H9 (cell line): ENCODE results near the gene CSF2. TPM values are rescaled to one million over a fixed set of nuclear protein-coding genes. Genes with fewer than 3 reads are reported as not detected.

Experiments
- DNase-seq: peaks from one replicate; pipeline ENCODE4 v3.0.0-alpha.2; 2017
- H2AFZ ChIP-seq: one replicate; pipeline ENCODE4 v1.6.1; 2013; ENCODE audit warnings: mild to moderate bottlenecking, low read length, control low read depth, moderate library complexity
- H2AK5ac ChIP-seq: 2 replicates; pipeline ENCODE4 v1.6.1; 2013; ENCODE audit warnings: low read length, control low read depth, mixed read lengths; ENCODE audit not compliant: insufficient read length
- H2BK120ac ChIP-seq: one replicate; pipeline ENCODE4 v1.6.1; 2013; ENCODE audit warnings: low read depth, mild to moderate bottlenecking, low read length, control low read depth, inconsistent platforms; ENCODE audit not compliant: poor library complexity, severe bottlenecking
- H2BK12ac ChIP-seq: 2 replicates; pipeline ENCODE4 v1.6.1; 2013; ENCODE audit warnings: low read length, control low read depth, mixed read lengths, low read depth; ENCODE audit not compliant: insufficient read length
- H2BK15ac ChIP-seq: 2 replicates; pipeline ENCODE4 v1.6.1; 2013; ENCODE audit warnings: low read depth, low read length, control low read depth
- H2BK20ac ChIP-seq: one replicate; pipeline ENCODE4 v1.6.1; 2013; ENCODE audit warnings: low read depth, mild to moderate bottlenecking, low read length, control low read depth, inconsistent platforms; ENCODE audit not compliant: poor library complexity, severe bottlenecking
- H2BK5ac ChIP-seq: 2 replicates; pipeline ENCODE4 v1.6.1; 2013; ENCODE audit warnings: low read length, control low read depth, mixed read lengths; ENCODE audit not compliant: insufficient read length
- H3K14ac ChIP-seq: 2 replicates; pipeline ENCODE4 v1.6.1; 2013; ENCODE audit warnings: low read length, control low read depth; ENCODE audit not compliant: insufficient read depth
- H3K18ac ChIP-seq: 2 replicates; pipeline ENCODE4 v1.6.1; 2013; ENCODE audit warnings: low read depth, mild to moderate bottlenecking, mixed read lengths, low read length, control low read depth; ENCODE audit not compliant: insufficient read length
- H3K23ac ChIP-seq: 2 replicates; pipeline ENCODE4 v1.6.1; 2013; ENCODE audit warnings: low read length, control low read depth, mixed read lengths, low read depth; ENCODE audit not compliant: insufficient read length
- H3K23me2 ChIP-seq: 2 replicates; pipeline ENCODE4 v1.6.1; 2013; ENCODE audit warnings: low read depth, mild to moderate bottlenecking, mixed read lengths, low read length, control low read depth; ENCODE audit not compliant: insufficient read length, poor library complexity, severe bottlenecking
- H3K27ac ChIP-seq: 2 replicates; pipeline ENCODE4 v1.5.1; 2013; ENCODE audit warnings: low read length, control low read depth, mixed read lengths, low read depth; ENCODE audit not compliant: insufficient read length
- H3K27me3 ChIP-seq: 2 replicates; pipeline ENCODE4 v1.6.1; 2013; ENCODE audit warnings: low read length, control low read depth, inconsistent platforms; ENCODE audit not compliant: insufficient read depth
- H3K4ac ChIP-seq: 2 replicates; pipeline ENCODE4 v1.6.1; 2013; ENCODE audit warnings: low read depth, mild to moderate bottlenecking, control low read depth, inconsistent platforms, low read length, moderate library complexity
- H3K4me1 ChIP-seq: 2 replicates; pipeline ENCODE4 v1.6.1; 2013; ENCODE audit warnings: low read length, control low read depth, inconsistent platforms; ENCODE audit not compliant: insufficient read depth
- H3K4me2 ChIP-seq: 2 replicates; pipeline ENCODE4 v1.6.1; 2013; ENCODE audit warnings: low read length, control low read depth, mixed read lengths; ENCODE audit not compliant: insufficient read length, insufficient read depth
- H3K56ac ChIP-seq: 2 replicates; pipeline ENCODE4 v1.6.1; 2013; ENCODE audit warnings: low read depth, mild to moderate bottlenecking, mixed read lengths, low read length, control low read depth; ENCODE audit not compliant: insufficient read length
- H3K79me1 ChIP-seq: 2 replicates; pipeline ENCODE4 v1.6.1; 2013; ENCODE audit warnings: low read depth, mild to moderate bottlenecking, moderate library complexity, low read length, control low read depth, inconsistent platforms; ENCODE audit not compliant: insufficient read depth, poor library complexity, severe bottlenecking
- H3K79me2 ChIP-seq: 2 replicates; pipeline ENCODE4 v1.6.1; 2013; ENCODE audit warnings: low read length, control low read depth, inconsistent platforms; ENCODE audit not compliant: insufficient read depth
- H3K9ac ChIP-seq: 2 replicates; pipeline ENCODE4 v1.6.1; 2013; ENCODE audit warnings: low read length, control low read depth, mixed read lengths; ENCODE audit not compliant: insufficient read length; ENCODE audit errors: extremely low read depth
- H3K9me3 ChIP-seq: one replicate; pipeline ENCODE4 v1.6.1; 2013; ENCODE audit warnings: low read depth, low read length, inconsistent platforms; ENCODE audit not compliant: control insufficient read depth
- H3T11ph ChIP-seq: one replicate; pipeline ENCODE4 v1.6.1; 2013; ENCODE audit warnings: mild to moderate bottlenecking, low read length, control low read depth, inconsistent platforms
- H4K20me1 ChIP-seq: one replicate; pipeline ENCODE4 v1.6.1; 2013; ENCODE audit not compliant: control insufficient read depth, insufficient read length, insufficient read depth
- H4K5ac ChIP-seq: 2 replicates; pipeline ENCODE4 v1.6.1; 2013; ENCODE audit warnings: low read depth, mild to moderate bottlenecking, mixed read lengths, low read length, control low read depth; ENCODE audit not compliant: insufficient read length
- H4K8ac ChIP-seq: replicated peaks from 2 replicates; pipeline ENCODE4 v1.6.1; 2013; ENCODE audit warnings: low read length, control low read depth, mixed read lengths, low read depth; ENCODE audit not compliant: insufficient read length
- H4K91ac ChIP-seq: 2 replicates; pipeline ENCODE4 v1.6.1; 2013; ENCODE audit warnings: low read depth, mild to moderate bottlenecking, moderate library complexity, mixed read lengths, low read length, control low read depth; ENCODE audit not compliant: insufficient read length
- H3K27ac Mint-ChIP-seq, 3 experiments: 2 replicates in 2 of 3; 3 replicates in 1 of 3; pipeline ENCODE4 v1.8.0; 2020 to 2021; ENCODE audit warnings: mixed read lengths in 3 of 3, mild to moderate bottlenecking in 1 of 3, moderate library complexity in 1 of 3
- H3K27me3 Mint-ChIP-seq: 2 replicates; pipeline ENCODE4 v1.8.0; 2021; ENCODE audit warnings: low read depth, mild to moderate bottlenecking, moderate library complexity, mixed read lengths
- H3K36me3 Mint-ChIP-seq, 3 experiments: 2 replicates in 2 of 3; 3 replicates in 1 of 3; pipeline ENCODE4 v1.8.0; 2020 to 2021; ENCODE audit warnings: low read depth in 3 of 3, mixed read lengths in 3 of 3; ENCODE audit not compliant: insufficient read depth in 1 of 3
- H3K4me1 Mint-ChIP-seq, 2 experiments: 2 replicates each; pipeline ENCODE4 v1.8.0; 2020; ENCODE audit warnings: mixed read lengths in 2 of 2
- H3K4me3 Mint-ChIP-seq, 2 experiments: 2 replicates in 1 of 2; 3 replicates in 1 of 2; pipeline ENCODE4 v1.8.0; 2020 to 2021; ENCODE audit warnings: mild to moderate bottlenecking in 2 of 2, mixed read lengths in 2 of 2, moderate library complexity in 1 of 2
- H3K9me3 Mint-ChIP-seq, 2 experiments: 2 replicates in 1 of 2; 3 replicates in 1 of 2; pipeline ENCODE4 v1.8.0; 2020; ENCODE audit warnings: mild to moderate bottlenecking in 2 of 2, mixed read lengths in 2 of 2, moderate library complexity in 1 of 2
- CTCF ChIP-seq: fragments of 200-600 bp; sonication (generic); conservative IDR thresholded peaks from 3 replicates; pipeline ENCODE4 v1.8.0; 2021; ENCODE audit warnings: antibody characterized with exemption, mild to moderate bottlenecking
- WGBS: extraction: QIAGEN DNeasy Blood & Tissue Kit; methylation state at CpG from one replicate; pipeline ENCODE4 v1.1.7; 2013; ENCODE audit warnings: missing lambda C conversion rate, low lambda C conversion rate, mixed read lengths; ENCODE audit not compliant: insufficient read length; ENCODE audit errors: extremely low coverage; 5-methylcytosine and 5-hydroxymethylcytosine counted together
- total RNA-seq: library from RNA; stranded (reverse); gene quantifications from 2 replicates; pipeline ENCODE4 v1.2.1, GENCODE V29; 2021

CSF2 gene
- total RNA-seq, 1 experiment from 2014 or later: not detected

- no peaks in the 10 kb centered on the region for H3K79me2 ChIP-seq
- Mint-ChIP-seq H3K9me3 (no peaks in the 10 kb centered on the region; a peak in 1 of 5 replicates), H3K27me3 (no peaks in the 10 kb centered on the region; the same call in none of the 2 replicates), H3K27ac (peak overlapping the region in 2 of 3 experiments; percentile 37 to 90; a peak in 2 of 7 replicates), H3K36me3 (no peaks in the 10 kb centered on the region), H3K4me1 (peaks cover 4 to 5% of the 10 kb centered on the region in 2 experiments; a peak in 3 of 4 replicates), H3K4me3 (no peak overlapping the region)
- H3K4ac ChIP-seq: no peak overlapping the region
- no peak overlapping the region for H2BK12ac ChIP-seq
- no peak overlapping the region for H4K91ac ChIP-seq
- H3K9me3 ChIP-seq: no peaks in the 10 kb centered on the region
- no peak overlapping the region for H4K5ac ChIP-seq
- no peak overlapping the region for H3T11ph ChIP-seq
- no peaks in the 10 kb centered on the region for H4K20me1 ChIP-seq
- H3K14ac ChIP-seq: no peak overlapping the region
- H3K4me1 ChIP-seq: no peaks in the 10 kb centered on the region
- no peak overlapping the region for H3K23ac ChIP-seq
- no peak overlapping the region for H3K9ac ChIP-seq
- no peak overlapping the region for H3K18ac ChIP-seq
- H3K56ac ChIP-seq: no peak overlapping the region
- H2BK120ac ChIP-seq: no peak overlapping the region
- no peak for TF ChIP-seq CTCF
- H4K8ac ChIP-seq: no peak overlapping the region
- DNase-seq: no peak
- H2AFZ ChIP-seq: no peak overlapping the region
- no peak overlapping the region for H3K4me2 ChIP-seq
- no peaks in the 10 kb centered on the region for H3K79me1 ChIP-seq
- H2AK5ac ChIP-seq: no peak overlapping the region
- no peaks in the 10 kb centered on the region for H3K27me3 ChIP-seq
- WGBS: no CpG with 5 or more reads among the region's 2 CpGs
- H3K23me2 ChIP-seq: no peaks in the 10 kb centered on the region
- H2BK15ac ChIP-seq: no peak overlapping the region
- no peak overlapping the region for H3K27ac ChIP-seq
- no peak overlapping the region for H2BK5ac ChIP-seq
- no peak overlapping the region for H2BK20ac ChIP-seq
Measured at GRCh38 chr5:132071338-132071707, 2.3 kb upstream of the CSF2 start.
